HUES6 (cell line): Measurements from ENCODE around the gene MRPL44.

Source experiments
- H3K27ac ChIP-seq: 2 replicates; pipeline ENCODE4 v1.7.0; 2013; ENCODE audit warnings: low read depth, mild to moderate bottlenecking, low read length, inconsistent platforms
- H3K27me3 ChIP-seq: 2 replicates; pipeline ENCODE4 v1.6.1; 2013; ENCODE audit warnings: low read length; ENCODE audit not compliant: control insufficient read depth, insufficient read depth
- H3K36me3 ChIP-seq: 2 replicates; pipeline ENCODE4 v1.6.1; 2013; ENCODE audit warnings: low read length; ENCODE audit not compliant: control insufficient read depth, insufficient read depth
- H3K4me1 ChIP-seq: 2 replicates; pipeline ENCODE4 v1.6.1; 2013; ENCODE audit warnings: low read length; ENCODE audit not compliant: control insufficient read depth, insufficient read depth
- H3K4me3 ChIP-seq: 2 replicates; pipeline ENCODE4 v1.5.1; 2013; ENCODE audit warnings: low read depth, low read length
- H3K9ac ChIP-seq: one replicate; pipeline ENCODE4 v1.6.1; 2013; ENCODE audit warnings: mild to moderate bottlenecking, low read length
- H3K9me3 ChIP-seq: 2 replicates; pipeline ENCODE4 v1.6.1; 2013; ENCODE audit warnings: low read depth, low read length; ENCODE audit not compliant: control insufficient read depth, insufficient read depth

Gene MRPL44

GRCh38 chr2:223957092-223957851, at the start of gene MRPL44:
Gene MRPL44, plus strand, starts transcription at chr2:223957463. Its CDS starts 10 bp downstream, at chr2:223957473.
- Histone ChIP-seq H3K4me1 (peaks cover 32% of the 10 kb centered on the region), H3K27ac (peak within 1 kb of the TSS; percentile 81; the same call in 1 of the 2 replicates), H3K36me3 (peaks cover 29% of the 10 kb centered on the region), H3K9me3 (no peaks in the 10 kb centered on the region), H3K9ac (peak within 1 kb of the TSS; percentile 97), H3K4me3 (peak within 1 kb of the TSS; percentile 93), H3K27me3 (no peaks in the 10 kb centered on the region)

DNA sequence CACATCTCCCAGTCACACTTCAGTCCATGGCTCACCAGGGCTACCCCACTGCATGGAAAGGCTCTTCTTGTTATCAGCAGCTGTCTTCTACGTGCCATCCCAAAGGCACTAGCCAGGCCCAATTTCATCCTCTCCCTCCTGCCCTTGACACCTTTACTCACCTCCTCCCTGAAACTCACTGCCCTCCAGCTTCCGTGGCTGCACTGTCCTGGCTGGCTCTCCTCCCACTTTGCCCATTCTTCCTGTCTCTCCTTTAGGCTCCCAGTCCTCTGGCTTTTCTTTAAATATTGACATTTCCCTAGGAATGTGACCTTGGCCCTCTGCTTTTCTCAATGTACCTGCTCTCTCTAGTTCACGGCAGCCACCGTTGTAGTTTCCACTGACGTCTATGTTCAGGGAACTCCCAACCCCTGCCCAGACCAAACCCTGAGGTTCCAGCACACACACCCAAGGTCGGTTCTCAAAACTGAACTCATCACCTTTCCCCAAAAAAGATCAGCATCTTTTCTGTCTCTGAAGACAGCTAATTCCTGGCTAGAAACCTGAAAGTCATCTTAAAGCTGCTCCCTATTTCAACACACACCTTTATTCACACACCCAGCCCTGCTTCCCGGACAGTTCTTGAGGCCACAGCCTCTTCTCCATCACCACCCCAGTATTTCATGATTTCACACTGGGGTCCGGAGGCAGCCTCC, 48.8 kb upstream of the MRPL44 start:
- Histone ChIP-seq H3K27me3 (no peaks in the 10 kb centered on the region), H3K36me3 (peaks cover 45% of the 10 kb centered on the region), H3K4me3 (no peak overlapping the region), H3K9me3 (no peaks in the 10 kb centered on the region), H3K4me1 (peaks cover 8% of the 10 kb centered on the region; the same call in 1 of the 2 replicates), H3K27ac (no peak overlapping the region), H3K9ac (no peak overlapping the region)

DNA sequence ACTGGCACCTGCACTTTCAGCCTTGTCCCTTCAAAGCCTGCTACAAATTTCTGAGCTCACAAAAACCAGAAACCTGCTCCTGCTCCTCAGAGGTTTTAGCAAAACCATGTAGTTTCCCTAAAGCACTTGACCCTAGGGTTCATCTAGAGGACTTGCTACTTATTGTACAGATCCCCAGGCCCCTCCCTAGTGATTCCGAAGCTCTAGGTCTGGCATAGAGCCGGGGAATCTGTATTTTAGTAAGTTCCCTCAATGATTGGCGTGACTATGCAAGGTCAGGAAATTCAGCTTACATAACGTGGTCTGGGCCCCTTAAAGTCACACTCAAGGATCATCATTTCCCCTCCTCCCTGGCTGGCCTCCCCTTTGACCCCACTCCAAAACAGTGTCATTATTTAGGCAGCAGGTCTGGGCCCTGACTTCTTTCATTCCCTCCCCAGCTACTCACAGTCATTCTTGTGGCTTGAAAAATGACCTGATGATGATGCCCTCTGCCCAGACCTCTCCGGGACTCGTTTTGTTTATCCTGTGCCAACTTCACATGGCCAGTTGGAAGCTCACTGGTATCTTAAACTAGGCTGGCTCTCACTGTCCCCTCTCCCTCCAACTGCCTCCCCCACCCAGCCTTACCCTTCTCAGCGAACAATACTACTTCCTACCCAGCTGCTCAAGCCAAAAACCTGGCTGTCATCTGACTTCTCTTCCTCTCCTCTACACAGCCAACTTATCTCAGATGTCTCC, 48.1 kb upstream of the MRPL44 start:
- Histone ChIP-seq H3K4me1 (peaks cover 8% of the 10 kb centered on the region; the same call in 1 of the 2 replicates), H3K36me3 (peaks cover 39% of the 10 kb centered on the region), H3K9ac (no peak overlapping the region), H3K9me3 (no peaks in the 10 kb centered on the region), H3K27me3 (no peaks in the 10 kb centered on the region), H3K27ac (no peak overlapping the region), H3K4me3 (no peak overlapping the region)

- Histone ChIP-seq H3K4me3 (no peak overlapping the region), H3K4me1 (peaks cover 3% of the 10 kb centered on the region; the same call in 1 of the 2 replicates), H3K9ac (no peak overlapping the region), H3K36me3 (peaks cover 42% of the 10 kb centered on the region), H3K9me3 (no peaks in the 10 kb centered on the region), H3K27me3 (no peaks in the 10 kb centered on the region), H3K27ac (no peak overlapping the region)
These were observed 42.9 kb upstream of the MRPL44 start for GRCh38 chr2:223914324-223914723.

- Histone ChIP-seq H3K27me3 (no peaks in the 10 kb centered on the region), H3K9ac (no peak overlapping the region), H3K27ac (no peak overlapping the region), H3K4me1 (no peaks in the 10 kb centered on the region), H3K9me3 (no peaks in the 10 kb centered on the region), H3K36me3 (peaks cover 46% of the 10 kb centered on the region), H3K4me3 (no peak overlapping the region)
These were observed 42.2 kb upstream of the MRPL44 start for GRCh38 chr2:223915071-223915470.

DNA sequence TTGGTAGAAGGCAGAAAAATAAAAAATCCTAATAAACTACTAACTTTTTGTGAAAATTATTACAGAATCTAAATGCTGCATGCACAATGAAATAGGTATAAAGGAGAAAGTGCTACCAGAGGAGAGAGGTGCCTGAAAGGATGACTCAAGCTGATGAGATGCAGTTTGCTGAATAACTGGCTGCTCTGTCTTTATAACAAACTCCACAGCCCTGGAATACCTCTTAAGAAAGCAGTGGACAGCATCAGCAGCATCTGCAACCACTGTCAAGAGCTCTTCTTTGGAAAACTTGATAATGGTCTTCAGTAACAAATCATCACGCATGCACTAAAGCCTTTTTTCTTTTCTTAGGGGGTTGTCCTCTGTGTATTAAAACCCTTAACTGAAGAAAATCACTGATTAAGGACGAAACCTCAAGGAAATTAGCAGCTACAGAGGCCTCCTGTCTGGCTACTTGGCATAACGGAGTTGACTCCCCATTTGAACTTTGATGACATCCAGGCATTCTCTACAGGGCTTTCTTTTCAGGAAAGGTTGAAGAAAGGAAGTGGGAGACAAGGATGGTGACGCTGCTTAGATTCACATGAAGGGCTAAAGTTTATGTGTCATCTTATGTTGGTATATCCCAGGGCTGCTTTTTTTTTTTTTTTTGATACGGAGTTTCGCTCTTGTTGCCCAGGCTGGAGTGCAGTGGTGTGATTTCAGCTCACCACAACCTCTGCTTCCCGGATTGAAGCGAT, 40.9 kb upstream of the MRPL44 start:
- H3K9me3 ChIP-seq, result no peaks in the 10 kb centered on the region
- H3K27ac ChIP-seq, result no peak overlapping the region
- H3K9ac ChIP-seq, result no peak overlapping the region
- H3K4me3 ChIP-seq, result no peak overlapping the region
- H3K27me3 ChIP-seq, result no peaks in the 10 kb centered on the region
- peaks cover 46% of the 10 kb centered on the region for H3K36me3 ChIP-seq
- H3K4me1 ChIP-seq, result no peaks in the 10 kb centered on the region

DNA sequence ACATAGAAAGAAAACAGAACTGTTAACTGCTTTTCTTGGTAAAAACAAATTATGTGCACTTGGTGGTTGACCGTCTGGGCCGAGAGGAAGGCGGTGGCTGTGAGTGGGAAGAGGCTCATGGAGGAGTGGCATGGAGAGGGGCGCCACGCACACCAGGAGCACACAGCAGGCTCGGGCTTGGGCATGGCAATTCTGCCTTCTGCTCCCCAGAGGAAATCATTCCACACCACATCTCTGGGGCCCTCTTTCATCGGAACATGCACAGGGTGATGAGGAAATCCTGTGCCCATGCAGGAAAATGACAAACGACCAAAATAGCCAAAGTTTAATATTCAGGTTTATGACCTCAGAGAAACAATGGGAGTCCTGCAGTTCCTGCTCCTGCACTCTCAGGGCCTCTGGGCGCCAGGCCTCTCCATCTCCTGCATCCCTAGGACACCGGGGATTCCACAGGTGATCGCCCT, 38.6 kb upstream of the MRPL44 start:
- Histone ChIP-seq H3K27me3 (no peaks in the 10 kb centered on the region), H3K9me3 (no peaks in the 10 kb centered on the region), H3K9ac (no peak overlapping the region), H3K4me3 (no peak overlapping the region), H3K4me1 (no peaks in the 10 kb centered on the region), H3K27ac (no peak overlapping the region), H3K36me3 (peaks cover 33% of the 10 kb centered on the region)

- no peaks in the 10 kb centered on the region for H3K4me1 ChIP-seq
- no peak overlapping the region for H3K27ac ChIP-seq
- H3K27me3 ChIP-seq, result no peaks in the 10 kb centered on the region
- no peak overlapping the region for H3K4me3 ChIP-seq
- 0 out of 2 replicates have a peak, but pooled peaks cover 3% of the 10 kb centered on the region for H3K9me3 ChIP-seq
- no peak overlapping the region for H3K9ac ChIP-seq
- peaks cover 25% of the 10 kb centered on the region for H3K36me3 ChIP-seq
These were observed 37.2 kb upstream of the MRPL44 start for GRCh38 chr2:223920109-223920508.

DNA sequence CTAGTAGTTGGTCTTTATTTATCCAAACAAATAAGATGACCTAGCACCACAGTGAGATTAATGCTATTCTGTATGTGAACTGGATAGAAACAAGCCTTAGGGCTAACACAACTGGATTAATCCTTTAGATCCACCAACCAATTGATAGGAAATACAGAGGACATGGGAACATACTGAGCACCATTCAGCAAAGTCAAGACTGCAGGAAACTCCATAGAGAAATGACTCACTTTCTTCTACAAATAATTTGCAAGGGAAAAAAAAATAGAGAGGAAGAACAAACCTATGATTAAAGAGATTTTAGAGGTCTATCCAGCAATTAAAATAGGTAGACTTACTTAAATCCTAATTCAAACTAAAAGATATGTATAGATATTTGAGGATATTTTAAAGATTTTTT, 36.1 kb upstream of the MRPL44 start:
- Histone ChIP-seq H3K27me3 (no peaks in the 10 kb centered on the region), H3K4me1 (no peaks in the 10 kb centered on the region), H3K9me3 (peaks cover 6% of the 10 kb centered on the region; the same call in 1 of the 2 replicates), H3K4me3 (no peak overlapping the region), H3K27ac (no peak overlapping the region), H3K36me3 (peaks cover 18% of the 10 kb centered on the region), H3K9ac (no peak overlapping the region)

DNA sequence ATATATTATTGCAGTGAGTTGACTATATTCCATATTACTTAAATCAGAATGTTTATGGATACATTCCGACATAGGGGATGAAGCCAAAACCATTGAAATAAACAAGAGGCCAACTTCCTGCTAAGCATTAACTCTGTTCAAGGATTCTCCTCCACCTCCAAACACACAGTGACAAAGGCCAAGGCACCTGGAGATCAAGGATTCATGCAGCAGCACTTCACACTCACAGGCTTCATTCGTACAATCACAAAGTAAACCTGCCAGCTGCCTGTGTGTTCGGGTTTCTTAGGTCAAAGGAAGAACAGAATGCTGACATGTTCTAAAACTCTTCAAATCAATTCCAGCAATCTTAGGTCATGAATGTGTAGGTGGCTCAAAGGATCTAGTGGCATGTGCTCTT, 35.0 kb upstream of the MRPL44 start:
- Histone ChIP-seq H3K9me3 (peaks cover 15% of the 10 kb centered on the region), H3K27ac (no peak overlapping the region), H3K36me3 (peaks cover 9% of the 10 kb centered on the region), H3K27me3 (no peaks in the 10 kb centered on the region), H3K9ac (no peak overlapping the region), H3K4me1 (no peaks in the 10 kb centered on the region), H3K4me3 (no peak overlapping the region)
